Measurements from ENCODE around the gene C2orf69. TPM values are rescaled to one million over a fixed set of nuclear protein-coding genes. Genes with fewer than 3 reads are reported as not detected.

Gene C2orf69
- total and polyA plus RNA-seq, 2 donors (not counting 1 experiment from before 2014, with no cell fraction given) = 3.7 to 12.9 TPM

- Mint-ChIP-seq H3K4me1 (no peaks in the 10 kb centered on the region), H3K27me3 (no peaks in the 10 kb centered on the region), H3K9me3 (ENCODE audit: insufficient read depth) (no peaks in the 10 kb centered on the region), H3K4me3 (no peak overlapping the region), H3K27ac (no peak overlapping the region)
- intact Hi-C loops (cut with micrococcal nuclease) = no loop called here
- no peaks in the 10 kb centered on the region for H4K20me1 ChIP-seq (ENCODE audit: control insufficient read depth, insufficient read depth, low read length, poor library complexity, severe bottlenecking)
- no peak for DNase-seq
- no peaks in the 10 kb centered on the region for H3K9me3 ChIP-seq (ENCODE audit: control extremely low read depth in 1 of 3, control insufficient read depth in 2 of 3, insufficient read depth in 1 of 3, low read length in 2 of 3)
- ChIA-PET POLR2A (no interaction called here), CTCF (no interaction called here)
- H3K36me3 ChIP-seq (replicated peaks in 1 of 2; ENCODE audit: control extremely low read depth in 1 of 2, control insufficient read depth in 1 of 2, extremely low read depth in 1 of 2, insufficient read depth in 2 of 2, low read length in 1 of 2) = peaks cover 5 to 16% of the 10 kb centered on the region in 2 experiments
- no peak overlapping the region for H3K4me3 ChIP-seq (ENCODE audit: control extremely low read depth in 1 of 5, extremely low read depth in 1 of 5, insufficient read depth in 1 of 5, low read depth in 2 of 5, low read length in 4 of 5)
- no CpG with 5 or more reads among the region's 1 CpG for WGBS (ENCODE audit: insufficient coverage)
- no peaks in the 10 kb centered on the region for H3K4me1 ChIP-seq (ENCODE audit: control insufficient read depth in 2 of 2, insufficient read depth in 2 of 2, low read length in 2 of 2)
- no peak for ATAC-seq (ENCODE audit: low read depth)
- no peak overlapping the region for H3K4me2 ChIP-seq (replicated peaks; ENCODE audit: low read depth, low read length, poor library complexity, severe bottlenecking)
- H3K27me3 ChIP-seq (replicated peaks in 1 of 4; ENCODE audit: control extremely low read depth in 1 of 4, control insufficient read depth in 3 of 4, insufficient read depth in 4 of 4, low read length in 3 of 4) = no peaks in the 10 kb centered on the region
- no peaks in the 10 kb centered on the region for H3K79me2 ChIP-seq (ENCODE audit: control insufficient read depth, insufficient read depth, low read length)
- H3K9ac ChIP-seq (ENCODE audit: low read length) = no peak overlapping the region
- no peak overlapping the region for H2AFZ ChIP-seq (ENCODE audit: insufficient read depth, low read depth, low read length, poor library complexity, severe bottlenecking)
- no peak for TF ChIP-seq EZH2 (IDR thresholded peaks at IDR 0.05; ENCODE audit: borderline replicate concordance, insufficient read depth, low read depth, low read length, poor library complexity, severe bottlenecking)
- TF ChIP-seq CTCF (IDR thresholded peaks at IDR 0.05) = no peak
- no peak overlapping the region for H3K27ac ChIP-seq (ENCODE audit: low read length in 2 of 2)
Measured at GRCh38 chr2:199968126-199968525, 57.0 kb downstream of the C2orf69 start.

GRCh38 chr2:199972088-199972626 lies 61.1 kb downstream of the C2orf69 start:
- no peak for ATAC-seq (ENCODE audit: low read depth)
- Histone ChIP-seq H3K4me3 (ENCODE audit: control extremely low read depth in 1 of 5, extremely low read depth in 1 of 5, insufficient read depth in 1 of 5, low read depth in 2 of 5, low read length in 4 of 5) (no peak overlapping the region), H3K79me2 (ENCODE audit: control insufficient read depth, insufficient read depth, low read length) (no peaks in the 10 kb centered on the region), H3K27me3 (replicated peaks in 1 of 4; ENCODE audit: control extremely low read depth in 1 of 4, control insufficient read depth in 3 of 4, insufficient read depth in 4 of 4, low read length in 3 of 4) (no peaks in the 10 kb centered on the region), H3K4me2 (replicated peaks; ENCODE audit: low read depth, low read length, poor library complexity, severe bottlenecking) (no peak overlapping the region), H3K4me1 (ENCODE audit: control insufficient read depth in 2 of 2, insufficient read depth in 2 of 2, low read length in 2 of 2) (no peaks in the 10 kb centered on the region), H3K9me3 (ENCODE audit: control extremely low read depth in 1 of 3, control insufficient read depth in 2 of 3, insufficient read depth in 1 of 3, low read length in 2 of 3) (no peaks in the 10 kb centered on the region), H2AFZ (ENCODE audit: insufficient read depth, low read depth, low read length, poor library complexity, severe bottlenecking) (no peak overlapping the region), H4K20me1 (ENCODE audit: control insufficient read depth, insufficient read depth, low read length, poor library complexity, severe bottlenecking) (no peaks in the 10 kb centered on the region), H3K27ac (ENCODE audit: low read length in 2 of 2) (no peak overlapping the region), H3K36me3 (replicated peaks in 1 of 2; ENCODE audit: control extremely low read depth in 1 of 2, control insufficient read depth in 1 of 2, extremely low read depth in 1 of 2, insufficient read depth in 2 of 2, low read length in 1 of 2) (peaks cover 2 to 4% of the 10 kb centered on the region in 2 experiments), H3K9ac (ENCODE audit: low read length) (no peak overlapping the region)
- ChIA-PET CTCF (interaction anchor here (1.4 kb wide), 1 partner anchor 8 kb away, joined by 4 read pairs; no protein-coding TSS in a partner anchor), POLR2A (no interaction called here)
- H3K9me3 Mint-ChIP-seq (ENCODE audit: insufficient read depth) = peaks cover 3% of the 10 kb centered on the region
- no peak overlapping the region for H3K27ac Mint-ChIP-seq
- DNase-seq = no peak
- no peaks in the 10 kb centered on the region for H3K4me1 Mint-ChIP-seq
- no CpG with 5 or more reads among the region's 6 CpGs for WGBS (ENCODE audit: insufficient coverage)
- H3K27me3 Mint-ChIP-seq = no peaks in the 10 kb centered on the region
- TF ChIP-seq EZH2 (IDR thresholded peaks at IDR 0.05; ENCODE audit: borderline replicate concordance, insufficient read depth, low read depth, low read length, poor library complexity, severe bottlenecking) (no peak), CTCF (IDR thresholded peaks at IDR 0.05) (no peak)
- H3K4me3 Mint-ChIP-seq = no peak overlapping the region
- intact Hi-C loops (cut with micrococcal nuclease) = no loop called here

Measured in B cell (primary cell).